Stomach (tissue), 4 donors: ENCODE data around the gene AADACL2.

Source experiments
- CTCF ChIP-seq, 7 experiments: fragments of 450-650 bp in 4 of 7; fragments of 200-600 bp in 3 of 7; sonication (generic) in 3 of 7; IDR thresholded peaks; one replicate each; pipeline ENCODE4 v1.5.1; 2016 to 2019; ENCODE audit warnings: antibody characterized with exemption in 7 of 7, control low read depth in 2 of 7, mild to moderate bottlenecking in 1 of 7
- POLR2A ChIP-seq, 4 donors: fragments of 450-650 bp; IDR thresholded peaks; one replicate each; pipeline ENCODE4 v1.6.1; 2016; ENCODE audit warnings: antibody characterized with exemption in 4 of 4, control low read depth in 2 of 4, mild to moderate bottlenecking in 1 of 4, moderate library complexity in 1 of 4

- no peak for TF ChIP-seq CTCF (IDR thresholded peaks at IDR 0.05)
- TF ChIP-seq POLR2A (IDR thresholded peaks at IDR 0.05) = no peak
Measured at GRCh38 chr3:151794080-151794479, 60.4 kb downstream of the AADACL2 start.
